ENCODE measurements around the gene CLDN1.

CLDN1 gene

GRCh38 chr3:190321789-190322603 is at the start of gene CLDN1:
CLDN1 (minus strand) TSS chr3:190322446; CDS start chr3:190322206, 240 bp downstream.
- intact Hi-C loops (cut with DNase I): loop anchor here (5.0 kb wide), 1 partner anchor 95 kb away; no protein-coding TSS in a partner anchor
- peak; percentile 56 to 93 (median 84) for DNase-seq

- intact Hi-C loops (cut with DNase I): no loop called here
- DNase-seq: no peak
Observed at GRCh38 chr3:190371152-190371551, 48.9 kb upstream of the CLDN1 start.

GRCh38 chr3:190370369-190370768 is 48.1 kb upstream of the CLDN1 start:
- intact Hi-C loops (cut with DNase I): no loop called here
- DNase-seq: no peak

- intact Hi-C loops (cut with DNase I): no loop called here
Observed at GRCh38 chr3:190369668-190370295, 47.5 kb upstream of the CLDN1 start.

GRCh38 chr3:190368881-190369280 is 46.6 kb upstream of the CLDN1 start:
- intact Hi-C loops (cut with DNase I): no loop called here
- DNase-seq: no peak

More at GRCh38 chr3:190369668-190370295, 47.5 kb upstream of the CLDN1 start:
- DNase-seq: no peak

- DNase-seq: no peak
- intact Hi-C loops (cut with DNase I): no loop called here
Observed at GRCh38 chr3:190366133-190366532, 43.9 kb upstream of the CLDN1 start.

- peak in 1 of 42 donors; percentile 32 for DNase-seq
- intact Hi-C loops (cut with DNase I): no loop called here
Observed at GRCh38 chr3:190362258-190362657, 40.0 kb upstream of the CLDN1 start.

- no peak for DNase-seq
- intact Hi-C loops (cut with DNase I): no loop called here
Observed at GRCh38 chr3:190361791-190362190, 39.5 kb upstream of the CLDN1 start.

- intact Hi-C loops (cut with DNase I): no loop called here
- no peak for DNase-seq
Observed at GRCh38 chr3:190360228-190360627, 38.0 kb upstream of the CLDN1 start.

- no peak for DNase-seq
- intact Hi-C loops (cut with DNase I): no loop called here
Observed at GRCh38 chr3:190359813-190360212, 37.6 kb upstream of the CLDN1 start.

- intact Hi-C loops (cut with DNase I): no loop called here
- no peak for DNase-seq
Observed at GRCh38 chr3:190357468-190357867, 35.2 kb upstream of the CLDN1 start.

- DNase-seq: no peak
- intact Hi-C loops (cut with DNase I): no loop called here
Observed at GRCh38 chr3:190356246-190356645, 34.0 kb upstream of the CLDN1 start.

GRCh38 chr3:190352861-190353457 is 30.7 kb upstream of the CLDN1 start:
- intact Hi-C loops (cut with DNase I): no loop called here
- DNase-seq: no peak

- no peak for DNase-seq
- intact Hi-C loops (cut with DNase I): no loop called here
Observed at GRCh38 chr3:190346541-190346940, 24.3 kb upstream of the CLDN1 start.

GRCh38 chr3:190345878-190346277 is 23.6 kb upstream of the CLDN1 start:
- no peak for DNase-seq
- intact Hi-C loops (cut with DNase I): no loop called here

- no peak for DNase-seq
- intact Hi-C loops (cut with DNase I): no loop called here
Observed at GRCh38 chr3:190345027-190345821, 23.0 kb upstream of the CLDN1 start.

- DNase-seq: no peak
- intact Hi-C loops (cut with DNase I): no loop called here
Observed at GRCh38 chr3:190340071-190340470, 17.8 kb upstream of the CLDN1 start.

GRCh38 chr3:190339130-190339529 is 16.9 kb upstream of the CLDN1 start:
- intact Hi-C loops (cut with DNase I): no loop called here
- no peak for DNase-seq

GRCh38 chr3:190338717-190339116 is 16.5 kb upstream of the CLDN1 start:
- intact Hi-C loops (cut with DNase I): no loop called here
- DNase-seq: no peak

Data from head of caudate nucleus (tissue), 42 donors.